SU-DHL-6 (cell line): ENCODE data around the gene LIX1L.

ENCODE experiments used
- EZH2phosphoT487 ChIP-seq: fragments of 200-600 bp; sonication (generic), shearing (Covaris generic); conservative IDR thresholded peaks from 2 replicates; pipeline ENCODE4 v1.6.1; 2018; ENCODE audit warnings: mild to moderate bottlenecking, antibody characterized with exemption, low read length, moderate library complexity, mixed read lengths
- TF ChIP-seq, protein P1 (sequence below): fragments of 200-600 bp; sonication (generic); IDR thresholded peaks from one replicate; pipeline ENCODE4 v1.5.1; 2017; ENCODE audit warnings: antibody characterized with exemption, mild to moderate bottlenecking, low read length, moderate library complexity; ENCODE audit not compliant: insufficient read depth, poor library complexity, severe bottlenecking

DNA sequence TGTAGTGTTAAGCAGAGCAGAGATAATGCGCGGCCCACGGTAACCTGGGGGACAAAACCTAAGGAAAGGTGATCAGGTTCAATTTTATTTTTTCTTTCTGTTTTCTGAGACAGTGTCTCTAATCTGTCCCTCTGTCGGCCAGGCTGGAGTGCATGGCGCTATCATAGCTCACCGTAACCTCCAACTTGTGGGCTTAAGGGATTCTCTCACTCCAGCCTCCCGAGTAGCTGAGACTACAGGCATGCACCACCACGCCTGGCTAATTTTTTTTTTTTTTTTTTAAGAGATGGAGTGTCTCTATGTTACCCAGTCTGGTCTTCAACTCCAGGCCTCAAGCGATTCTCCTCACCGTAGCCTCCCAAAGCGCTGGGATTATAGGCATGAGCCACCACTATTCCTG, 71.4 kb downstream of the LIX1L start:
- TF ChIP-seq, protein P1, sequence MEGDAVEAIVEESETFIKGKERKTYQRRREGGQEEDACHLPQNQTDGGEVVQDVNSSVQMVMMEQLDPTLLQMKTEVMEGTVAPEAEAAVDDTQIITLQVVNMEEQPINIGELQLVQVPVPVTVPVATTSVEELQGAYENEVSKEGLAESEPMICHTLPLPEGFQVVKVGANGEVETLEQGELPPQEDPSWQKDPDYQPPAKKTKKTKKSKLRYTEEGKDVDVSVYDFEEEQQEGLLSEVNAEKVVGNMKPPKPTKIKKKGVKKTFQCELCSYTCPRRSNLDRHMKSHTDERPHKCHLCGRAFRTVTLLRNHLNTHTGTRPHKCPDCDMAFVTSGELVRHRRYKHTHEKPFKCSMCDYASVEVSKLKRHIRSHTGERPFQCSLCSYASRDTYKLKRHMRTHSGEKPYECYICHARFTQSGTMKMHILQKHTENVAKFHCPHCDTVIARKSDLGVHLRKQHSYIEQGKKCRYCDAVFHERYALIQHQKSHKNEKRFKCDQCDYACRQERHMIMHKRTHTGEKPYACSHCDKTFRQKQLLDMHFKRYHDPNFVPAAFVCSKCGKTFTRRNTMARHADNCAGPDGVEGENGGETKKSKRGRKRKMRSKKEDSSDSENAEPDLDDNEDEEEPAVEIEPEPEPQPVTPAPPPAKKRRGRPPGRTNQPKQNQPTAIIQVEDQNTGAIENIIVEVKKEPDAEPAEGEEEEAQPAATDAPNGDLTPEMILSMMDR, result no peak
- TF ChIP-seq EZH2phosphoT487, result no peak
